Gastrocnemius medialis (tissue), 4 donors: ENCODE results near the gene IRF2BPL. TPM values are rescaled to one million over a fixed set of nuclear protein-coding genes. Genes with fewer than 3 reads are reported as not detected.

Experiments used
- ATAC-seq, 2 donors: fragments of 150-250 bp; one replicate each; pipeline ENCODE4 v1.9.1; 2016
- DNase-seq, 2 donors: peaks; one replicate each; pipeline ENCODE4 v3.0.0-alpha.2; 2019
- H3K27ac ChIP-seq, 4 donors: fragments of 200-600 bp; sonication (generic); 1 replicate in 1 of 4; 2 replicates in 3 of 4; pipeline ENCODE4 v1.5.1; 2016 to 2018; ENCODE audit warnings: mild to moderate bottlenecking in 2 of 4, moderate library complexity in 1 of 4
- H3K27me3 ChIP-seq, 3 donors: fragments of 200-600 bp; sonication (generic) in 2 of 3; 1 replicate in 1 of 3; 2 replicates in 2 of 3; pipeline versions ENCODE4 v1.5.1 to v1.6.0; 2016 to 2019; ENCODE audit warnings: mild to moderate bottlenecking in 1 of 3, moderate library complexity in 1 of 3
- H3K36me3 ChIP-seq, 2 donors: fragments of 200-600 bp; sonication (generic) in 1 of 2; one replicate each; pipeline ENCODE4 v1.5.1; 2017 to 2018
- H3K4me1 ChIP-seq, 2 donors: fragments of 200-600 bp; sonication (generic) in 1 of 2; one replicate each; pipeline ENCODE4 v1.5.1; 2016 to 2017; ENCODE audit warnings: mild to moderate bottlenecking in 2 of 2
- H3K4me3 ChIP-seq, 4 donors: fragments of 200-600 bp; sonication (generic) in 3 of 4; 1 replicate in 1 of 4; 2 replicates in 3 of 4; pipeline ENCODE4 v1.5.1; 2016 to 2019; ENCODE audit warnings: mild to moderate bottlenecking in 2 of 4
- H3K9me3 ChIP-seq, 3 donors: fragments of 200-600 bp; sonication (generic) in 2 of 3; 1 replicate in 1 of 3; 2 replicates in 2 of 3; pipeline ENCODE4 v1.5.1; 2016 to 2019
- POLR2A ChIP-seq, 2 donors: fragments of 450-650 bp; IDR thresholded peaks; one replicate each; pipeline ENCODE4 v1.6.1; 2017; ENCODE audit warnings: antibody characterized with exemption in 2 of 2, mild to moderate bottlenecking in 2 of 2, moderate library complexity in 2 of 2
- in situ Hi-C, 4 donors: fragments of 200-750 bp; cut with MboI; loops; one replicate each; pipeline versions ENCODE4 v1.15.0 to v1.8.0; 2017; ENCODE audit warnings: low sequenced_read_pairs in 4 of 4
- intact Hi-C: fragments of 100-400 bp; cut with DNase I; formaldehyde crosslinking; loops from one replicate; pipeline ENCODE4 v1.15.1; 2023; ENCODE audit warnings: low total_unique reads
- total RNA-seq, 4 donors: library from RNA; depleted of rRNA; stranded (reverse); fragments of >200 nt; gene quantifications; one replicate each; pipeline versions ENCODE4 v1.1.0 to v1.2.3, GENCODE V29; 2016
- TF ChIP-seq, protein P1 (sequence below), 5 experiments: fragments of 450-650 bp in 3 of 5; fragments of 200-600 bp in 2 of 5; sonication (generic) in 2 of 5; IDR thresholded peaks in 4 of 5; conservative IDR thresholded peaks in 1 of 5; 1 replicate in 4 of 5; 2 replicates in 1 of 5; pipeline ENCODE4 v1.5.1; 2016 to 2019; ENCODE audit warnings: antibody characterized with exemption in 5 of 5, mild to moderate bottlenecking in 3 of 5, moderate library complexity in 3 of 5

Gene IRF2BPL
- total RNA-seq, 4 donors from 2014 or later: 15.0 to 26.4 (median 17.0) TPM

DNA sequence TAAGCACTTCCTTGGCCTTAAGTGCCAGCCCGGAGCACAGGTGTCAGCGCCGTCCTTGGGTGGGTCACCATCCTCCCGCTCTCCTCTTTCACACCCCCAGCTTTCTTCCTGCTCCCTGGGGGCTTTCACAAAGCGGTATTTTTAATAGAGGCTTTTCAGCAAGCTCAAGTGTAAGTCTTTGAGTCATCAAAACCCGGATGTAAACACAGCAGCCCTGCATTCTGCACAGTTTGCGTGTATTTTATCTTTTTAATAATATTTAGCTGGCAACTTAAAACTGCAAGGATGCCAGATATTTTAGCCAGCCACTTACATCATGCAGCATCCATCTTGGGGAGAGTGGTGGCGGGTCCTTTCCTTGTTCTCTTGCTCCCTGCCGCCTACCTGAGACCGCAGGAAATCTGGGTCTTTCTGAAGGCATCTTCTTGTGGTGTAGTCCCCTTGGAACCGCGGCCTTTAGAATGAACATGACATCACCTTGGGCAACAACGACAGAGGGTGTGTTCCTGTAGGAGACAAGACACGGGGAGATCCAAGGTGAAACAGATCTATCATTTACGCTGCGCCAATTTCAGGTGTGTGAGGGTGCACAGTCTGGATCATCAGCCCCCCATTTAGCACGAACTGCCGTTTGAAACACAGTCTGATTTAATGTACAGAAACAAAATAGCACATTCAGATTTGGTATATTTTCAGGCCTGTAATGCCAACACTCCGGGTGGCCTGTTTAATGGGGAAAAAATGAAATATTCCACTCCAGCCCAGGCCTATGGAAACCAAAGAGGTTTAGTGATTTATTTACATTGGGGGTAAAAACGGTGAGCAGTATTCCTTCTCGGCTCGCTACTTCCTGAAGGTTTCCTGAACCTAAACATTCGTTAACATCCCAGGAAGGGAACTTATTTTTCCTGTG, 12.5 kb upstream of the IRF2BPL start:
- no peaks in the 10 kb centered on the region for H3K27me3 ChIP-seq
- H3K36me3 ChIP-seq: no peaks in the 10 kb centered on the region
- no peaks in the 10 kb centered on the region for H3K9me3 ChIP-seq
- DNase-seq (no peak), ATAC-seq (no peak)
- TF ChIP-seq, protein P1, sequence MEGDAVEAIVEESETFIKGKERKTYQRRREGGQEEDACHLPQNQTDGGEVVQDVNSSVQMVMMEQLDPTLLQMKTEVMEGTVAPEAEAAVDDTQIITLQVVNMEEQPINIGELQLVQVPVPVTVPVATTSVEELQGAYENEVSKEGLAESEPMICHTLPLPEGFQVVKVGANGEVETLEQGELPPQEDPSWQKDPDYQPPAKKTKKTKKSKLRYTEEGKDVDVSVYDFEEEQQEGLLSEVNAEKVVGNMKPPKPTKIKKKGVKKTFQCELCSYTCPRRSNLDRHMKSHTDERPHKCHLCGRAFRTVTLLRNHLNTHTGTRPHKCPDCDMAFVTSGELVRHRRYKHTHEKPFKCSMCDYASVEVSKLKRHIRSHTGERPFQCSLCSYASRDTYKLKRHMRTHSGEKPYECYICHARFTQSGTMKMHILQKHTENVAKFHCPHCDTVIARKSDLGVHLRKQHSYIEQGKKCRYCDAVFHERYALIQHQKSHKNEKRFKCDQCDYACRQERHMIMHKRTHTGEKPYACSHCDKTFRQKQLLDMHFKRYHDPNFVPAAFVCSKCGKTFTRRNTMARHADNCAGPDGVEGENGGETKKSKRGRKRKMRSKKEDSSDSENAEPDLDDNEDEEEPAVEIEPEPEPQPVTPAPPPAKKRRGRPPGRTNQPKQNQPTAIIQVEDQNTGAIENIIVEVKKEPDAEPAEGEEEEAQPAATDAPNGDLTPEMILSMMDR (IDR thresholded peaks at IDR 0.05 in 4 of 5, conservative IDR thresholded peaks at IDR 0.05 in 1 of 5): no peak
- TF ChIP-seq POLR2A (IDR thresholded peaks at IDR 0.05): no peak
- peak overlapping the region; percentile 52 to 65 (median 58) for H3K4me3 ChIP-seq
- in situ Hi-C loops (no loop called here), intact Hi-C loops (loop anchor here (5.0 kb wide), 1 partner anchor 56 kb away; the partner anchor contains the start of gene CIPC)
- H3K27ac ChIP-seq: peak overlapping the region; percentile 84 to 100 (median 96)
- H3K4me1 ChIP-seq: peaks cover 83 to 97% of the 10 kb centered on the region in 2 donors

DNA sequence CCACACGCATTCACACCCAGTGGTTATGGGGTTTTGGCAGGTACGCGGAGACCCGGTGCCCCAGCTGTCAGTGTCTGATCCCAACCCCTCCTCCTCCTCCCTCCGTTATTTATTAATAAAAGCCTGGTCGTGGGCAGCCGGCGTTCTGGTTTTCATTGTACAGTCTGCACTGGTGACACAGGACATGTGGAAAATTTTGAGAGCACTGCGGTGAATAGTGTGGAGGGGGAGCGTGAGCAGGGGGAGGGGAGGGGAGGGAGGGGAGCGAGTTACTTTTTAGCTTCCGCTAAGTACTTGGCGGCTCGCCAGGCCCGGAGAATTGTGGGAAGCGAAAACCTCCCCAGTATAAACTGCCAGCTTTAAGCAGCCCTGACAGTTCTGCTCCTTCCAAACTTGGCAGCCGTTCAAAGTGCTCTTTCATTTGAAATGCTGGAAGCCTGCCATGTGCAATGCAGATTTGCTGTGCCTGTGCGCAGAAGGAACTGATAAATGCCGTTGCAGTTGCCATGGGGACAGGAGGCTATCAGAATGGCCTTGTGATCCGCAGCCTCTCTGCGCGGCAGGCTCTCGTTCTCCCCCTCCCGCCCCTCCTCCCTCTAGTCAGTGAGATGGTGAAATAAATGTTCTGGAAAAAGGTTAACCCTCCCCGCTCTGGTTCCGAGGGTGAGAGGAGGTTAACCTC, 11.7 kb upstream of the IRF2BPL start:
- DNase-seq (peak; percentile 94 to 96), ATAC-seq (peak; percentile 66)
- Histone ChIP-seq H3K9me3 (no peaks in the 10 kb centered on the region), H3K27me3 (no peaks in the 10 kb centered on the region), H3K4me3 (peak overlapping the region; percentile 52 to 65 (median 58)), H3K4me1 (peaks cover 75 to 90% of the 10 kb centered on the region in 2 donors), H3K27ac (peak overlapping the region; percentile 84 to 100 (median 96)), H3K36me3 (no peaks in the 10 kb centered on the region)
- TF ChIP-seq, protein P1 (IDR thresholded peaks at IDR 0.05 in 4 of 5, conservative IDR thresholded peaks at IDR 0.05 in 1 of 5): no peak
- TF ChIP-seq POLR2A (IDR thresholded peaks at IDR 0.05): peak in 1 of 2 donors; percentile 44
- intact Hi-C loops (loop anchor here (5.0 kb wide), 1 partner anchor 57 kb away; the partner anchor contains the start of gene CIPC), in situ Hi-C loops (no loop called here)

DNA sequence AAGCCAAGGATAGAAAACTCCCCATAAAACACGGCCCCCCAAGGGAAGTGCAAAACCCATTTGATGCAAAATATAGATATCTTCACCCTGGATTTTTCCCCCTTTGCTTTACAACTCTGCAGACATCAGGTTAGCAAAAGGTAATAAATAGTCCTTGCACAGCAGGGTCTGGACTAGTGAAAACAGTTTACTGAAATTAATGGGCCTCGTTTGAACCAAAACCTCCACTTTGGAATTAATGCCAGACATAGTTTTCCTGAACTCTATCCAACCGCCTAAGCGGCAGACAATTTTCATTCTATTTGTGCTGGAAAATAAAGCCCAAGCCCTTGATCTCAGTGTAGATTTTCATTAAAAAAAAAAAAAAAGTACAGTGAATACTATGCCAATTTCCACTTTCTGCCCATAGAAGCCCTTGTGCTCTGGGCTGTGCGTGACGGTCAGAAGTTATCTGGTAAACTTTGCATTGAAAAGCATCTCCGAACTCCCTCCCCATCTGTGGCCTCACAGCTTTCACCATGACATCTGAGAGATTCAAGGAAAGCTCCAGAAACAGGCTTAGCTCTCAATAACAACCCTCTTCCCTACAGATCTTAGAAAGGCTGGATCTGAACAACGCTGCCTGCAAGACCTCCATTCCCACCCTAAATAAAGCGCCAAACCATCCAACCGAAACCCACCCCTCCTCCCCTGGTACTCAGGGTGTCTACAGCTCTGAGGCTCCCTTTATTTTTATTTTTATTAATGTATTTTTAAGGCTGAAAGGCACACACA, 11.0 kb upstream of the IRF2BPL start:
- in situ Hi-C loops: no loop called here
- peak overlapping the region; percentile 84 to 100 (median 96) for H3K27ac ChIP-seq
- DNase-seq (no peak), ATAC-seq (peak in 1 of 2 donors; percentile 7)
- H3K36me3 ChIP-seq: no peaks in the 10 kb centered on the region
- peak overlapping the region; percentile 52 to 65 (median 58) for H3K4me3 ChIP-seq
- no peak for TF ChIP-seq POLR2A (IDR thresholded peaks at IDR 0.05)
- no peaks in the 10 kb centered on the region for H3K9me3 ChIP-seq
- H3K27me3 ChIP-seq: no peaks in the 10 kb centered on the region
- peaks cover 71 to 83% of the 10 kb centered on the region in 2 donors for H3K4me1 ChIP-seq
- intact Hi-C loops: loop anchor here (5.0 kb wide), 1 partner anchor 58 kb away; the partner anchor contains the start of gene CIPC

DNA sequence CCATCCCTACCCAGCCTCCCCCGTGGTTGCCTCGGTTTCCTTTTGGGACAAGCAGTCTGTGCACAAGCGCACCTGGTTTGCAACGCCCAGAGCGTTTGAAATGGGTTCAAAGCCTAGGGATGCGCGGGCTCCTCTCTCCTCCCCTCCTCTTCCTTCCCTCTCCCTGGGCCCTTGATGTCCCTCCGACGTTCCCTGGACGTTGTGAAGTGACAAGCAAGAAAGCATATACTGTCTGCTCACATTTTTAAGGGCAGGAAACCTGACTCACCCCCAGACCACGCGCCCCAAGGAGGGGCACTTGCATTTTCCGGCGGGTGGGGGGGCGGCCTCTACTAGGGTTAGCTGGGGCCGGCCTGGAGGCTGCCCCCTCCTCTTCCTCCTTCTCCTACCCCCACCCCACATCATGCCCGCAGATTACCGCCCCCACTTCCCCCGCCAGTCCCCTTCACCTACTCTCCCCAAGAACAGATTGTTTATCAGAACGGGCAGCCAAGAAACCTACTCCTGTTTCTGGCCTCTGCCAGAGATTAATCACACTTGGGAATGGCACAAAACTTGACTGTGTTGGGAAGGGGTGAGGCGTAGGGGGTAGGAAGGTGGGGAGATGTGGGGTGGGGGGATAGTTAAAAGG, 9.5 kb upstream of the IRF2BPL start:
- no peak for ATAC-seq
- Histone ChIP-seq H3K27ac (peak overlapping the region; percentile 84 to 100 (median 96)), H3K36me3 (no peaks in the 10 kb centered on the region), H3K9me3 (no peaks in the 10 kb centered on the region), H3K27me3 (no peaks in the 10 kb centered on the region), H3K4me1 (peaks cover 68 to 75% of the 10 kb centered on the region in 2 donors), H3K4me3 (peak overlapping the region in 1 of 4 donors; percentile 1)
- intact Hi-C loops: no loop called here
- no peak for DNase-seq
- TF ChIP-seq, protein P1 (IDR thresholded peaks at IDR 0.05 in 4 of 5, conservative IDR thresholded peaks at IDR 0.05 in 1 of 5): no peak
- TF ChIP-seq POLR2A (IDR thresholded peaks at IDR 0.05): no peak
- in situ Hi-C loops: no loop called here
